Measurements from ENCODE around the gene MGMT.

DNA sequence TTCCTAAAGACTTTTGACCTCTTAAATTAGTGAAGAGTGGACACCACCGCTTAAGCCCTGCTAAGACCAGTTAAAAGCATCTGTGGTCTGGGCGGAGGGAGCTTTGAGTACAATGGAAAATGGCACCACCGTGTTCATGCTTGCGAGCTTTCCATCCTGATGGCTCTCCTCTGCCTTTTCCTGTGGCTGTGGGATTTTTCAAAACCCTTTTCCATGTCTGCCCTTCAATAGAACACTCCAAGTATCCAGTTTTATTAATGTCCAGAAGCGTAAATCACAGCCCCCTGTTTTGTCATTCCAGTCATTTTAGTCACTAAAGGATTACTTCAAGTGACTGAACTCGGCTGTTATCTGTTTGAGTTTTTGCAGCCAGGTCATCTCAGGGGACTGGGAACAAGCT is 181.8 kb downstream of the MGMT start:
- TF ChIP-seq POLR2A (IDR thresholded peaks at IDR 0.05), result no peak
- TF ChIP-seq, protein P1, sequence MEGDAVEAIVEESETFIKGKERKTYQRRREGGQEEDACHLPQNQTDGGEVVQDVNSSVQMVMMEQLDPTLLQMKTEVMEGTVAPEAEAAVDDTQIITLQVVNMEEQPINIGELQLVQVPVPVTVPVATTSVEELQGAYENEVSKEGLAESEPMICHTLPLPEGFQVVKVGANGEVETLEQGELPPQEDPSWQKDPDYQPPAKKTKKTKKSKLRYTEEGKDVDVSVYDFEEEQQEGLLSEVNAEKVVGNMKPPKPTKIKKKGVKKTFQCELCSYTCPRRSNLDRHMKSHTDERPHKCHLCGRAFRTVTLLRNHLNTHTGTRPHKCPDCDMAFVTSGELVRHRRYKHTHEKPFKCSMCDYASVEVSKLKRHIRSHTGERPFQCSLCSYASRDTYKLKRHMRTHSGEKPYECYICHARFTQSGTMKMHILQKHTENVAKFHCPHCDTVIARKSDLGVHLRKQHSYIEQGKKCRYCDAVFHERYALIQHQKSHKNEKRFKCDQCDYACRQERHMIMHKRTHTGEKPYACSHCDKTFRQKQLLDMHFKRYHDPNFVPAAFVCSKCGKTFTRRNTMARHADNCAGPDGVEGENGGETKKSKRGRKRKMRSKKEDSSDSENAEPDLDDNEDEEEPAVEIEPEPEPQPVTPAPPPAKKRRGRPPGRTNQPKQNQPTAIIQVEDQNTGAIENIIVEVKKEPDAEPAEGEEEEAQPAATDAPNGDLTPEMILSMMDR (IDR thresholded peaks at IDR 0.05), result no peak
